ENCODE results near the gene SNX19.

Gene SNX19

DNA sequence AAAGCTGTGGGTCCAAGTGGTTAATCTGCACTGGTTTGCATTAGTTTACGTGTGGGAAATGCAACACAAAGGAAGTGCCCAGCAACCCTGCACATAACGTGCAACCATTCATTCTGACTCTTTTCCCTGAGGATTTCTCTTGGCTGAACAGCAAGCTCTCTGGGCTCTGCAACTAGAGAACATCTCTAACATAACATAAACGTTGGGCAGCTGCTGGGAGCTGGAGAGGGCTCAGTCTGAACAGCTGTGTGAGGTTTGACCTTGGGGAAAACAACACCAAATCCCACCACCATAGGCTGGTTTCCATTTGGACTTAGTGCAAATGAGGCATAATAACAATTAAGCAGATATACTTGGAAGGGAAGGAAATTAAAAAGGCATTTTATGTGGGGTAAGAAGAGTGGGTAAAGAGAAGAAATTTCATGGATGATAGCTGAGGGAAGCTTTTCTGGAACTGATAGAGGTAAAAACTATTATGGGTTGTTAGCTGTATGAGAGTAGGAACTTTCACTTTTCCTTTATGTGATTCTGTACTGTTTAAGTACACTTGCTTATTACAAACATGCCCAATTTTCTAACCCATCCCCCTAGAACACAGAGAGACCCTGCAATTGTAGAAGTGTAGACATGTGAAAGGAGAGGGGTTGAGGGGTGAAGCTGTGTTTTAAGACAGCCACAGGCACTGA lies 76.2 kb downstream of the SNX19 start:
- DNase-seq (ENCODE audit: low read depth in 2 of 2) = no peak

DNA sequence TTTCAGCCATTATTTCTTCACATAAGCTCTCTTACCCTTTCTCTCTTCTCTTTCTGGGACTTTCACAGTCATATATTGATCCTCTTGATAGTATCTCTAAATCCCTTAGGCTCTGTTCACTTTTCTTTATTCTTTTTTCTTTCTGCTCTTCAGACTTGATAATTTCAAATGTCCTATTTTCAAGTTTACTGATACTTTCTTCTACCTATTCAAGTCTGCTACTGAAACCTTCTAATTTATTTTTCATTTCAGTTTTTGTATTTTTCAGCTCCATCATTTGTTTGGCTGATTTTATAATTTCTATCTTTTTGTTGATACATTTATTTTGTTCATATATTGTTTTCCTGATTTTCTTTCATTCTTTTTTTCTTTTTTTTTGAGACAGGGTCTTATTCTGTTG lies 79.1 kb downstream of the SNX19 start:
- no peak for DNase-seq (ENCODE audit: low read depth in 2 of 2)

DNA sequence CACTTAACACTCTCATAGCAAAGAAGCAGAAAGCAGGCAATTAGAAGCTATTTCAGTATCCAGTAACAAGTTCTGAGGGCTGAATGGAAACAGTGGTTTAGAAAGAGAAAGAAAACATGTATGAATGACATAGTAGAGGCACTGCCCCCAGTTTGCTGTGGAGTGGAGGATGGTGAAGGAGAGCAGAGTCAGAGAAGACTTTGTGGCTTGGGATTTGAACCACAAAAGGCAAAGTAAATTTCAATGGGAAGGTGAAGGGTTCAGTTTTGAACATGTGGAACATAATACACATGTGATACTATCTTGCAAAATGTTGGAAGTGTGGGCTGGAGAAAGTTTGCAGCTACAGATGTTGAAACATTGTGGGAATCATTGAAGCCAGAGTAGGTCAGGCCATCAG lies 81.4 kb downstream of the SNX19 start:
- no peak for DNase-seq (ENCODE audit: low read depth in 2 of 2)

DNA sequence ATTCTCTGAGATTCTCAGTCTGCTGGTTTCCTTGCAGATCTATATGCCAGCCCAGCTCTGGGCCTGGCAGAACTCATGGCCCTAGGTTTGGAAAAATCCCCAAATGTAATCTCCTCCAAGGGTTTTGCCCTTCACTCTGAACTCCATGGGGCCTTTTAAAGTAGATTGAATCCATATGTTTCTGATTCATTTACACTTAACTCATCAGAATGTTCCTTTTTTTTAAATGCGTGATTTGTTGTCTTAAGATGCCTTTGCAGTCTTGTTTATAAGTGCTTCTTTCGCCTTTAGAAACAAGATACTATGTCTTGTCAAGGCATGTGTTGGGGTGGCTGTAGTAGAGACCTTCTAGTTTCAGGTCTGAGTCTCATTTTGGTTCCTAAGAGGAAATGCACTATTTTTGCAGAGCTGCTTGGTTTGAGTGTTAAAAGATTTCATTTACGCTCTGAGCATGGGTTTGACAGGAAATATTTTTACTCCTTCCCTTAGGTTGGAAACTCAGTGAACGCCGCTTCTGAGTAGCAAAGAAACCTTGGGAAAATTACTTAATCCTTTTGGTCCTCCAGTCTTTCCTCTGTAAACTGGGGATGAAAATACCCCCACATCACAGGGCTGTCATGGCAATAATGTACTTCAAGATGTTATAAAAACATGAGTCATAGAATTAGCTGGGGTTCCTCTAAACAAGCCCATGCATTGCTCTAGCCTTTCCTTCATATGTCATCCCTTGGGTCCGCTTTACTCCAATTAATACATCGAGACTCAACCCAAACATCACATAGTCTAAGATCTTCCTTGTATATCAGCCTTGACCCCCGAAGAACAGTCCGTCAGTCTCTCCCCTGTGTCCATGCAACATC lies 83.5 kb downstream of the SNX19 start:
- no peak for DNase-seq (ENCODE audit: low read depth in 2 of 2)

DNA sequence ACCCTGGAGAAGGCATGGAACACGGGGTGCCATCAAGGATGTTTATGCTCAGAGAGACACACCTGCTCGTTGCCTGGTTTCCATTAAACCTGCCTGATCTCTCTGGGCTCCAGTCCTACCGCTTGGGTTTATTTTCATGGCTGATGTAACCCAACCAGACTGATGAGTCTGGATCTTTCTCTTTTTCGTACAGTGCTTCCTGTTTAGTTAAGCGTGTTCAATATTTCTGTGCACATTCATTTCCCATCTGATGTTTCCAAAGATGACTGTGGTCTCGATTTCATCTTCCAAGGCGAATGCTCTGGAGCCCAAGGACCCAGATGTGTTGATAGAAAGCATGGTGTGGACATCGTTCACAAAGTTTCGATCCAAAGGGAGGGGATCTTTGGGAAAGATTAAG lies 84.3 kb downstream of the SNX19 start:
- no peak for DNase-seq (ENCODE audit: low read depth in 2 of 2)

DNA sequence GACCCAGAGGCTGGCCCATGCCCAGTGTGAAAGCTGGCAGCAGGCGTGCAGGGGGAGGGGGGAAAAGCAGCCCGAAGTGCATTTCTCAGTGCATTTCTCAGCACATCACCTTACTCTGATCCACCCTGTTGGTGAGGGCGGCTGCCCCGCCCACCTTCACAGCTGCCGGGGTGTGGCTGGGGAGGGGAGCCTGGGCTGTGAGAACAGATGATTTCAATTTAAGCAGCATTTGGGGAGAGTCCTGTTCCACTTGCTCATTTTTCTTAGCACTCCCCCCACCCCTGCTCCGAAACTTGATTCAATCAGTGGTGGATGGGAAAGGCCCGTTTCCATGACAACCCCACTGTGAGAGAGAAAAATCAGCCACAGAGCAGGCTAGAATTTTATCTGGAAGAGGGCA lies 84.8 kb downstream of the SNX19 start:
- DNase-seq (ENCODE audit: low read depth in 2 of 2) = no peak

DNA sequence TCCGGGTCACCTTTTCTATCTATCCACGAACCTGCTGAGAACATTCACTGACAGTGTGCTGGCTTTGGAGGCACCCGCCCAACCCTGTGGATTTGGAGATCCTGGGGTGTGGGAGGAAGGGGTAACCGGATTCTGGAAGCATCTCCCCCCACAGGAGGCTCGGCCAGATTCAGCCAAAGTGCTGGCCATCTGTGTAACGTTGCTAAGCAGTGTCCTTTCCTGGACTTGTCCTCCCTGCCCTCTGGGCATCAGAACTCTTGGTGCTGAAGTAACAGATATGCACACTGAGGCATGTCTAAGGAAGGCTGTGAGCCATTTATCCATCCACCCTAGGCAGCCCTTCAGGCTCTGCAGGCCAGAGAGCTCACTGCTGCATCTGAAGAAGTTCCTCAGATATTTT lies 85.7 kb downstream of the SNX19 start:
- no peak for DNase-seq (ENCODE audit: low read depth in 2 of 2)

DNA sequence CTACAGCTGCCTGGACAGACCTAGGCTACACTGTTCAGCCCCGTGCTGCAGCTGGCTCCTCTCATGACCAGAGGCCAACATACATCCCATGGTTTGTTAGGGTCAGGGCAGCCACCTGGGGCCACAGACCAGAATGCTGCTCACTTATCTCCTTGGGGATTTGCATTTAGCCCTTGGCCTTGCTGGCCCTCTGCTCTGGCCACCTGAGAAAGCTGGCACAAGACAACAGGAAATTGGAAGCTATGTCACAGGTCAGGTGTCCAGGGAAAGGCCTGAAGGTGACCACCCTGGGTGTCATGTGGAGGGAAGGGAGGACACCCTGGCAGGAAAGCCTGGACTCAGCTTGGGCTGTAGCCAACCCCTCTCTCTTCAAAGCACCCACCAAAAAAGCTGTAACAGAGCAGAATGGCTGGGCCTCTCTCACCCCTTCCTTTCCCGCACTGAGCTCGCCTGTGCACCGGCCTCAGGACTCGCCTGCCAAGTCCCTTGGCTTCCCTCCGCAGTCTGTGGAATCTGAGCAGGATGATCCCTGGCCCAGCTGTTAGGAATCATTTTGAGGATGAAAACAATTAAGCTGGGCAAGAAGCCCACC lies 86.3 kb downstream of the SNX19 start:
- DNase-seq (ENCODE audit: low read depth in 2 of 2) = no peak

DNA sequence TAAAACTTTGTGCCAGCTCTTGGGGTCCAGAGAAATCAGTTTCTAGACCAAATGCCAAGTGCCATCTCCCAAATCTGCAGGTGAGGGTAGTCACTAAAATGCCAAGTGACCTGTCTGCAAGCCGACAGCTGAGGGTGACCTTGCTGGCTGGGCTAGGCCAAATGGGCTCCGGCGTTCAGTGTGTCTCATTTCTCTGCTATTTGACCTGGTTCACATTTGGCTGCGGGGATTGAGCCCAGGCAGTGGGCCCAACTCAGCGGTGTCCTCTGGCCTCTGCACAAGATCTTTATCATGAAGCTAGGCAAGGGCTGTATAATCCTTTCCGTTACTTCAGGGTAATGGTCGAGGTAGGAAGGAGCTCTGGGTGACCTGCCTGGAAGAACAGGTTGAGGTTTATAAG lies 87.5 kb downstream of the SNX19 start:
- no peak for DNase-seq (ENCODE audit: low read depth in 2 of 2)

DNA sequence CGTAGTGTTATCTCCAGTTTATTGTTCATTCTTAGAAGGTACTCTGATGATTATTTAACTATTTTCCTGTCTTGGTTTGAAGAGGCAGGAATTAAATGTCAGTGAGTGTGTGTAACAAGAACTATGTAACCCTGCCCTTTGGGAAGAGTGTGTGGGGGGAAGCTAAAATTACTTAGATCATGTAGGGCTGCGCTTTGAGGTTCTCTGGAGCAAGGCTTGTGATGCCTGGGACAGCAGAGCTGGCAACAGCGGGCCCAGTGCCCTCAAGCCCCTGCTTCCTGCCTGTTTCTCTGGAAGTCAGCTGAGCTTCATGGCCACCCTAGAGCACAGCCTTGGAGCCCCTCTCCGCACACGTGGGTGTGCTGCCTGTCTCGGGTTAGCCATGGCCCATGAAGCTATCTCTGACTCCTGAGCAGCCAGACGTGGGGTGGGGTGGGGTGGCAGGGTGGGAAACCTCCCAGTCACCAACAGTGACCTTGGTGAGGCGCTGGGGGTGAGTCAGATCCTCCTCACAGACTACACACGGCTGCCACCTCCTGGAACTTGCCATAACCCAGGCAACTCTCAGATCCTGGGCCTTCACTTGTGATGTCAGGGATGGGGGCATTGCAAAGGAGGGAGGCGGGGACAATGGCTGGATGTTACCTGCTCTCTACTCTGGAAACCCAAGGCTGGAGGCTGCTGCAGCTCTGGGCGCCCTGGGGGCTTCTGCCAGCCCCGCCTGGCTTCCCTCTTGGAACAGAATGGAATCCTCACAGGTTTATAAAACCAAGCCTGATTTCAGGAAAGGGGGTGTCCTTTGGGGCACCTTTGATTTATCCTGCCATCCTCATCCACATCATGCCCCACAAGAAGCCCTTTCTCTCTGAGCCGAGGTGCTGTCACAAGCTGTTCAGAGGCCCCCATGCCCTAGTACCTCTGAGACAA lies 88.6 kb downstream of the SNX19 start:
- peak in 1 of 2 donors; percentile 11 for DNase-seq (ENCODE audit: low read depth in 2 of 2)

DNA sequence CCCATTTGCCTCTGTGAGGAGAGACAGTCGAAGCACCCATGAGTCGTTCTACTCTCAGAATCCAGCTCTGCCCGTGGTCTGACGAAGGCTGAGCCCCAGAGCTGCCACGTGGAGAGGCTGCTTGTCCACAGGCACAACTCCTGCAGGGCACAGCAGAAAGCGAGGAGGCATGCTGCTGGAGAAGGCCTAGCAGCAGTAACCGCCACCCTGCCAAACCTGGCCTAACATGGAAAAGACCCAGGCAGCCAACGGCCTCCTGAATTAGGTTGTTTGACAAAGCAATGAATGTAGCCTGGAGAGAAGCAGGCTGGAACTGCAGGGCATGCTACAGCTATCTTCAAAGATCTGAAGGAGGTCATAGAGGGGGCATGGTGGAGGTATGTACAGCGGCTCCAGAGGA lies 89.7 kb downstream of the SNX19 start:
- no peak for DNase-seq (ENCODE audit: low read depth in 2 of 2)

DNA sequence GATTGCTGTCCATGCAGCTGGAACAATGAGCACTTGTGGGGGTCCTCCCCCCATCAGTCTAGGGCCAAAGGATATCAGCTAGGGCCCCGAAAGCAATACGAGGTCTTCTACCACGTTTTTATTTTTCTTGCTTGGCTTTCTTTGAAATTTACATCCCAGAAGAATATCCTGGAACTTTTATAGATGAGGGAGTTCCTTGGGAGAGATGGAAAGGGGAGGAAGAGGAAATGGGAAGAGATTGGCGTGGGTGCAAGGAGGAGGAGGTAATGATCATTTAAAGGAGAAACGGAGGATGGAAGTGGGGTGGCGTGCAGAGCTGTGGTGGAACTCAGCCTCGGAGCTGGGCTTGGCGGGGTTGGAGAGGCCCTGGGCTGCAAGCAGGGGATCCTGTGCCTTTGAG lies 90.3 kb downstream of the SNX19 start:
- DNase-seq (ENCODE audit: low read depth in 2 of 2) = no peak

DNA sequence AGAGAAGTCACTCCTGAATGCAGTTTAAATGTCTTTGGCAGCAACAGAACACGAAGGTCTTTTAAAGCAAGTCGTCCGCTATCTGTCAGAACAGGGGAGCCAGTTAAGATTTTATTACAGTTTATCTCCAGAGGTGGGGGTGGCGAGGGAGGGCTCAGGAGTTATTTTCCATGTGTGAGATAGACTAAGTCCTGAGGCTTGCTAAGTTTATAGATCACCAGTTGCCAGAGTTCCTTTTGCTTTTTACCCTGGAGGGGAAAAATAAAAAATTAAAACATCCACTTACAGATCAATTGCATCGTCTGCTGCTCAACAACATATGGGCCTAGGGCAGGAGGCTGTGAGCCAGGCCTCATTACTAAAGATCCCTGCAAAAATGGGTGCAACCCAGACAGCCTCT lies 90.7 kb downstream of the SNX19 start:
- DNase-seq (ENCODE audit: low read depth in 2 of 2) = no peak
